IPS-18a (cell line): ENCODE measurements around the gene TP63.

Source experiments
- H3K27ac ChIP-seq: one replicate; pipeline ENCODE4 v1.5.1; 2013; ENCODE audit warnings: low read length
- H3K27me3 ChIP-seq: one replicate; pipeline ENCODE4 v1.6.1; 2013; ENCODE audit warnings: mild to moderate bottlenecking, low read length; ENCODE audit not compliant: control insufficient read depth, insufficient read depth
- H3K36me3 ChIP-seq: one replicate; pipeline ENCODE4 v1.6.1; 2013; ENCODE audit warnings: low read depth, low read length; ENCODE audit not compliant: control insufficient read depth
- H3K4me1 ChIP-seq: one replicate; pipeline ENCODE4 v1.6.1; 2013; ENCODE audit warnings: low read depth, low read length; ENCODE audit not compliant: control insufficient read depth
- H3K4me3 ChIP-seq: one replicate; pipeline ENCODE4 v1.5.1; 2013; ENCODE audit warnings: low read length
- H3K9ac ChIP-seq: one replicate; pipeline ENCODE4 v1.6.1; 2013; ENCODE audit warnings: mild to moderate bottlenecking, low read length, moderate library complexity
- H3K9me3 ChIP-seq: one replicate; pipeline ENCODE4 v1.6.1; 2013; ENCODE audit warnings: low read depth, low read length; ENCODE audit not compliant: control insufficient read depth

Gene TP63

DNA sequence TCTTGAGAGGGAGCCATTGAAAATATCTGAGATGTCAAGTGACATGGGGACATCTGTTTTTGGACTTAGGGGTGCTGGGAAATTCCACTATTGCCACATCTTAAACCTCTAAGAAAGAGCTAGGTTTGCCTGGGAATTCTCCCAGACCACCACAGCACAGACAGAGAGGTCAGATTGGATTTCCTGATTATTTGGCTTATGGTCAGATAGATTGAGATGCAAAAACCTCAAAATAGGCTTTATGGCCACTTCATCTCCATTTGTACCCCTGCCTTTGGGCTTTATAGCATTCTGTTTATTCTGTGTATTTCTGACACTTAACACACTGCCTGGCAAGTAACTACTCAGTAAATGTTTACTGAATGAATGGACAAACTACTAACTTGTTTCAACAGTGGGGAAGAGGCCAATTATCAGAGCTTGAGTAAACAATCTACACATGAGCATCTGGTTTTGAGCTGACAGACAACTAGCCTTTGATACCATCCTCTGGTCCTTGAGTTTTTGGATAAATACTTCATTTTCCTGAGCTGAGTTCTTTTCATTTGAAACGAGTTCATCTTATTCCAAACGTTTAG is 81.8 kb downstream of the TP63 start:
- Histone ChIP-seq H3K4me3 (no peak overlapping the region), H3K9me3 (no peaks in the 10 kb centered on the region), H3K36me3 (no peaks in the 10 kb centered on the region), H3K9ac (no peak overlapping the region), H3K27ac (no peak overlapping the region), H3K4me1 (peaks cover 6% of the 10 kb centered on the region), H3K27me3 (no peaks in the 10 kb centered on the region)

DNA sequence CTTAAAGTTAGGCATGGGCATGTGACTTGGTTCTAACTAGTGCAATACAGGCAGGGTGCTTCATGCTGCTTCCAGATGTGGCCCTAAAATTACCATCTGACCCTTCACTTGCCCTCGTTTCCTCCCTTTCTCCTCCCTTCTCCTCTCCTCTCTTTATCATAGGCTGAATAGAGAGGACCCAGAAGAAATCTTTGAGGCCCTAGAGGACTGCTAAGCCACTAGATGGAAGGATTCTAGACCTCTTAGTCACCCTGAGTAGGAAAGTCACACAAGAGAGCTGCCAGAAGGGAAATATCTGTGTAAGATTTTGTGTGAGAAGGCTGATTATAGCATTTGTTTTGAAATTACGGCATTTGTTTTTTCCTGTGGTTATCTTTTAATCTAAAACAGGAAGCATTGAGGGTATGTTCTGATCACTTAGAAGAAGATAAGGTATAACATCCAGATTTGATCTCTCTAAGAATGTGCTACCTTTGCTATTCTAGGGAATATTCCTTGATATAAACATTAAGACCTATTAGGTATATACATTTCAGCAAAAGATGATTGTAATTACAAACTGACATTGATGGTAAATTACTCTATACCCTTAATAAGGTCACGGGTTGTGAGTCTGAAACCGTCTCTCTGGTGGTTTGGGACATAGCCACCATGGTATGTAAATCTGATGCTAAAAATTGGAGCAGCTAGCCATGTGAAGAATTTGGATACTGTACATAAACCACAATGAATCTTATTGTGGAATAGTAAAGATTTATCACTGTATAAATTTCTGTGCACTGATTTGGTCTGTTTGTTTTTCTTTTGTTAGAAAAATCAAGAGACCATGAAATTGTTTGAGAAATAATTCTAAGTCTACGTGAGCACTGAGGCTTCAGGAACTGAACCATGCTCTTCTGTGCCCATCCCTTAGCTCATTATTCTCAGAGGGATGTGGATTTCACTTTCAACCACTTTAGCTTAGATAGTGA is 84.1 kb downstream of the TP63 start:
- H3K4me3 ChIP-seq, result no peak overlapping the region
- H3K9ac ChIP-seq, result no peak overlapping the region
- H3K27me3 ChIP-seq, result no peaks in the 10 kb centered on the region
- H3K4me1 ChIP-seq, result peaks cover 6% of the 10 kb centered on the region
- no peaks in the 10 kb centered on the region for H3K9me3 ChIP-seq
- no peaks in the 10 kb centered on the region for H3K36me3 ChIP-seq
- H3K27ac ChIP-seq, result no peak overlapping the region

DNA sequence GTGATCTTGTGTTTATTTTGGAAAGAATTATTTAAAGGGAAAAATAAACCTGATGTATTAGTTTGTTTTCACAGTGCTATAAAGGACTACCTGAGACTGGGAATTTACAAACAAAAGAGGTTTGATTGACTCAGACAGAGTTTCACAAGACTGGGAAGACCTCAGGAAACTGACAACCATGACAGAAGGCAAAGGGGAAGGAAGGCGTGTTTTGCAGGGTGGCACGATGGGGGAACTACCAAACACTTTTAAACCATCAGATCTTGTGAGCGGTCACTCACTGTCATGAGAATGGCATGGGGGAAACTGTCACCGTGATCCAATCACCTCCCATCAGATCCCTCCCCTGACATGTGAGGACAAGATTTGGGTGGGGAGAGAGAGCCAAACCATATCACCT is 87.0 kb downstream of the TP63 start:
- Histone ChIP-seq H3K36me3 (no peaks in the 10 kb centered on the region), H3K9me3 (no peaks in the 10 kb centered on the region), H3K9ac (no peak overlapping the region), H3K4me3 (no peak overlapping the region), H3K4me1 (no peaks in the 10 kb centered on the region), H3K27ac (no peak overlapping the region), H3K27me3 (no peaks in the 10 kb centered on the region)

DNA sequence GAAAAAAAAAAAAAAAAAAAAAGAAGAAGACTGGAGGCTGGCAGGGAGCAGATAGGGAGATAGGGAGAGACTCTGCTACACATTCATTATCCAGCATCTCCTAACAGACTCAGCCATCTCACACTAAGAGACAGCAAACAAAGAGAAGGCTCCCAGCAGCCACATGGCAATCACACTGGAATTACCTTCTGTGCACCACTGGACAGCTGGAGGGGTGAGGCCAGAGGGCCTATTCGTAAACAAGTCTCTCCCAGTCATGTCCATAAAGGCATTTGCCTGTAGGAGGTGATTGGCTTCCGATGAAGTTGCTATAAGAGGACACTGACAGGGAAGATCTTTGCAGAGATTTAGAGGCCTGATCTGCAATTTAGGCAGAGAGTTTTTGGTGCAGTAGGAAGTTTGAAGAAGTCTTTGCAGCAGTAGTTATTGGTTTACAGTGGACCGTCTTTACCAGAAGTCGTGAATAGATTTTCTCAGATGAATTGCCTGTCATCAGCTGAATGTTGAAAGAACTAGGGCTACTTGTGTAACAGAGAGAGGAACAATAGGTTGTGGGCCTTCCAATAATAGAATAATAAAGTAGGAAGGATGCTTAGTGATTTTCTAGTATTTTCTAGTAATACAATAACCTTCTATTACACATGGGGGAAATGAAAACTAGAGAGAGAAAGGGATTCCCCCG is 89.7 kb downstream of the TP63 start:
- no peaks in the 10 kb centered on the region for H3K9me3 ChIP-seq
- no peaks in the 10 kb centered on the region for H3K4me1 ChIP-seq
- H3K4me3 ChIP-seq, result no peak overlapping the region
- no peaks in the 10 kb centered on the region for H3K27me3 ChIP-seq
- H3K36me3 ChIP-seq, result no peaks in the 10 kb centered on the region
- H3K27ac ChIP-seq, result no peak overlapping the region
- H3K9ac ChIP-seq, result no peak overlapping the region

DNA sequence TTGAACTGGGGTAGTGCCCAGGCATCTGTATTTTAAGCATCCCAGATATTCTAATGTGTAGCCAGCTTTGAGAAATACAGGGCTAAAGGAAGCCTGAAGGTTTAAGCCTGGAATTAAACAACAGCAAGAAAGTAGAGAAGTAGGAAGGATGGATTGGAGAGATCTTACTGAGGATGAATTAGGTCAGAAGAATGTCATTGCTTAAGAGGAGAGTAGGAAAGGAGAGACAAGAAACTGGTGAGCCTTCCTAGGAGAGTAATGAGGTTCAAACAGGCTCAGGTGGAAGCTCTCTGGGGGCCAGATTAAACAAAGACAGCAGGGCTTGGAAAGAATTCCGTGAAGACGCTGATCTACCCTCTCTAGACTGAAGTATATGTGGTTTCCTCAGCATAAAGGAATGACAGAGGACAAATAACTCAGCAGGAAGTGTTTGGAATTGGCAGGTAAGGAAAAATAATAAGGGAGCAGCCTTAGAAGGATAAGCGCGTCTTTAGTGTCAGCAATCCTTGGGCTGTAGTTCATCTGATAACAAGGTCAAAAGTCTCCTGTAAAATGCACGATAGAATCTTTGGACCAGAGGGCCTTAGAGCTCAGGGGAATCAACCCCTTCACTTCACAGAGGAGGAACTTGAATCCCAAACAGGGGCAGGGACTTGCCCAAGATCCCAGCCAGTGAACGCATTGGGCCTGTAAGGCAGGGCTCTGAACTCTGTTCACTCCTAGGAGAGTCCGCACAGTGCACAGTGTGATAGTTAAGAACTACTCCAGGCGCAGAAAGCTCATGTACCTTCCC is 90.9 kb downstream of the TP63 start:
- no peaks in the 10 kb centered on the region for H3K4me1 ChIP-seq
- H3K4me3 ChIP-seq, result no peak overlapping the region
- no peaks in the 10 kb centered on the region for H3K36me3 ChIP-seq
- no peaks in the 10 kb centered on the region for H3K9me3 ChIP-seq
- no peaks in the 10 kb centered on the region for H3K27me3 ChIP-seq
- H3K9ac ChIP-seq, result no peak overlapping the region
- no peak overlapping the region for H3K27ac ChIP-seq

DNA sequence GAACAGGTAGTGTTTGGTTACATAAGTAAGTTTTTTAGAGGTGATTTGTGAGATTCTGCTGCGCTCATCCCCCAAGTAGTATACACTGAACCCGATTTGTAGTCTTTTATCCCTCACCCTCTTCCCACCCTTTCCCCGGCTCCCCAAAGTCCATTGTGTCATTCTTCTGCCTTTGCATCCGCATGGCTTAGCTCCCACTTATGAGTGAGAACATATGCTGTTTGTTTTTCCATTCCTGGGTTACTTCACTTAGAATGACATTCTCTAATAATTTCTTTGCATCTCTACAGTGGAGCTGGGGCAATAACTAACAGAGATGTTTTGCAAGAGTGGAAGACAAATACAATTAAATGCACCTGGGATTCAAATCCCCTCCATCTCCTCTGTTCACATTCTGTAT is 93.2 kb downstream of the TP63 start:
- H3K27me3 ChIP-seq, result no peaks in the 10 kb centered on the region
- H3K9me3 ChIP-seq, result no peaks in the 10 kb centered on the region
- no peak overlapping the region for H3K9ac ChIP-seq
- no peaks in the 10 kb centered on the region for H3K4me1 ChIP-seq
- no peaks in the 10 kb centered on the region for H3K36me3 ChIP-seq
- no peak overlapping the region for H3K4me3 ChIP-seq
- H3K27ac ChIP-seq, result no peak overlapping the region

DNA sequence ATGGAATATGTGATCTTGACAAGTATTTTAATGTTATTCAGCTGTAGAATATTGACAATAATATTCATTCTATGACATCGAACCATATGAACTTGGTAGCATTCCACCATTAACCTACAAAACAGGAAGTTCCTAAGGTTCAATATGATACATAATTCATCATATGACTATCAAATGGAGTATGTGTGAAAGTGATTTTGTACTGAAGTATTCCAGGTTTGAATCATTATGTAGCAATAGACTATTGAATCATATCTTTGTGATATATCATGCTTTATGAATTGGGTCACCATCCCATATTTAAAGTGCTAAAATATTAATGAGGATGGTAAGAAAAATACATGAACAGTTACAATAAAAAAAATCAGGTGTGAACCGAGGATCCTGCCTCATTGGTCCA is 95.1 kb downstream of the TP63 start:
- Histone ChIP-seq H3K4me1 (no peaks in the 10 kb centered on the region), H3K27me3 (no peaks in the 10 kb centered on the region)

DNA sequence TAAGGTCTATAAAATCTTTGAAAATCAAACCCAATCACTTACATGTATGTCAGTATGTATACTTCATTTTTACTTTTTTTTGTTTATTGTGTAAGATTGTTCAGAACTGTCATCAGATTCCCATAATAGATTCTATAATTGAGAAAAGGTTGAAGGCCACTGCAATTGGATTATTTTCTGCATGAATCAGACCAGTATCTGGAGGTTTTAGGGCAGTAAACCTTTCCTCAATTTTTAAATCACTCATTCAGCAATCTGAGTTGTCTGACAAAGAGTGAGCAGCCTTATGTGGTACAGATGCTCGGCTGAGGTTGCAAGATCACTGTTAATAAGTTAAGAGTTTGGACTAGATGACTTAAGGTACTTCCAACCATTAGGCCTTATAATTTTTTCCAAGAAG is 96.0 kb downstream of the TP63 start:
- no peaks in the 10 kb centered on the region for H3K36me3 ChIP-seq
- H3K27ac ChIP-seq, result no peak overlapping the region
- no peak overlapping the region for H3K9ac ChIP-seq
- H3K9me3 ChIP-seq, result no peaks in the 10 kb centered on the region
- H3K4me1 ChIP-seq, result no peaks in the 10 kb centered on the region
- H3K4me3 ChIP-seq, result no peak overlapping the region
- H3K27me3 ChIP-seq, result no peaks in the 10 kb centered on the region

More for the DNA sequence above, 95.1 kb downstream of the TP63 start:
- Histone ChIP-seq H3K36me3 (no peaks in the 10 kb centered on the region), H3K9me3 (no peaks in the 10 kb centered on the region), H3K27ac (no peak overlapping the region), H3K4me3 (no peak overlapping the region), H3K9ac (no peak overlapping the region)

DNA sequence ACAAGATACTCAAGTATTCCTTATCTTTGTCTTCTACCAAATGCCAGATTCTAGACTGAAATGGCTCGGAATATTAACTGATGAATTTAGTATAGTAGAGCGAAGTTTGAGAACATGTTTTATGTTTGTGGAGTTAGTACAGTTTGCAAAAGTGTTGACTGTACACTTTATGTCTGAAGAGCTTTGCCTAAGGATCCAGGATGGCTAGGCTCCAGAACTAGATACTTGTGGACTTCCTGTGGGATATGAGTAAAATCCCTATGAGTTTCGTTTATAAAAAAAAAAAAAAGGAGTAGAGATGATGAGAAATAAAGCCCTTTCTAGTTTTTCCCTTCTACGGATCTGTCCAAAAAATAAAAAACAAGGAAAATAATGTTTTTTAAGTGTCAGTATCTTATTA is 96.7 kb downstream of the TP63 start:
- Histone ChIP-seq H3K9me3 (no peaks in the 10 kb centered on the region), H3K27me3 (no peaks in the 10 kb centered on the region), H3K27ac (no peak overlapping the region), H3K4me3 (no peak overlapping the region), H3K36me3 (no peaks in the 10 kb centered on the region), H3K9ac (no peak overlapping the region), H3K4me1 (no peaks in the 10 kb centered on the region)

DNA sequence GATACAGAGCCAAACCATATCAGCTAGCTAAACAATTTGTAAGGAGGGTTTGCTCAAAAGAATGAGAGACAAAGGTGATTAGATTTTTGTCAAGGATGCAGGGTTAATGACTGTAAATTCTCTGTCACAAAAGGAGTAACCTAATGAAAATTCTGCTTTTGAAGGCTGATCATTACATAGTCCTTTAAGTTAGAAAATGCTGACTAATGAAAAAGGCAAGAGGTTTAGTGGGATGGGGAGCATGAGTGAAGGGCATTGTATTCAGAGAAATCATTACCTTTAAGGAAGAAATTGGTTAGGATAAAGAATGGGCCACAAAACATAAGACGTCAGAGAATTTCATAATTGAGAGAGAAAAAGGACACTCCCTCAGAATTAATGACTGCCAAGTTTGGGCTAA is 97.7 kb downstream of the TP63 start:
- H3K4me3 ChIP-seq, result no peak overlapping the region
- H3K9ac ChIP-seq, result no peak overlapping the region
- H3K27ac ChIP-seq, result no peak overlapping the region
- H3K4me1 ChIP-seq, result no peaks in the 10 kb centered on the region
- H3K27me3 ChIP-seq, result no peaks in the 10 kb centered on the region
- no peaks in the 10 kb centered on the region for H3K9me3 ChIP-seq
- H3K36me3 ChIP-seq, result no peaks in the 10 kb centered on the region

DNA sequence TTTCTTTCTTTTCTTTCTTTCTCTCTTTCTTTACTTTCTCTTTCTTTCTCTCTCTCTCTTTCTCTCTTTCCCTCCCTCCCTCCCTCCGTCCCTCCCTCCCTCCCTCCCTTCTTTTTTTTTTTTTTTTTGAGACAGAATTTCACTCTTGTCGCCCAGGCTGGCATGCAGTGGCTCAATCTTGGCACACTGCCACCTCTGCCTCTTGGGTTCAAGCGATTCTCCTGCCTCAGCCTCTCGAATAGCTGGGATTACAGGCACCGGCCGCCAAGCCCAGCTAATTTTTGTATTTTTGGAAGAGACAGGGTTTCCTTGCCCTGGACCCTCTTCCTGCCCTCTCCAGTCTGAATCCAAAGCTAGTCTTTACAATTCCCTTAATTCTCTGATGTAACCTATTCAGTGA is 102.9 kb downstream of the TP63 start:
- no peak overlapping the region for H3K27ac ChIP-seq
- H3K9me3 ChIP-seq, result no peaks in the 10 kb centered on the region
- no peaks in the 10 kb centered on the region for H3K27me3 ChIP-seq

More for the DNA sequence above, 102.9 kb downstream of the TP63 start:
- H3K4me3 ChIP-seq, result no peak overlapping the region
- H3K36me3 ChIP-seq, result no peaks in the 10 kb centered on the region
- no peak overlapping the region for H3K9ac ChIP-seq
- H3K4me1 ChIP-seq, result no peaks in the 10 kb centered on the region
